PFSK-1 (cell line): Measurements from ENCODE around the gene SLC2A8.

ENCODE experiments used
- FOXP2 ChIP-seq: optimal IDR thresholded peaks from 2 replicates; pipeline ENCODE3; 2011; ENCODE audit warnings: borderline replicate concordance, control low read depth, inconsistent platforms; ENCODE audit not compliant: insufficient read depth; ENCODE audit errors: extremely low read length, extremely low read depth
- POLR2AphosphoS5 ChIP-seq: IDR thresholded peaks from 2 replicates; pipeline ENCODE4 v1.6.1; 2012; ENCODE audit warnings: low read depth, mild to moderate bottlenecking, control low read depth, low read length, moderate library complexity
- REST ChIP-seq, 2 experiments: IDR thresholded peaks; 2 replicates each; pipeline versions ENCODE4 v1.6.1 to v1.8.0; 2011 to 2012; ENCODE audit warnings: low read depth in 2 of 2, low read length in 2 of 2, control low read depth in 1 of 2, inconsistent platforms in 1 of 2, mild to moderate bottlenecking in 1 of 2, moderate library complexity in 1 of 2; ENCODE audit not compliant: insufficient read depth in 1 of 2
- SIN3A ChIP-seq: IDR thresholded peaks from 2 replicates; pipeline ENCODE4 v1.6.1; 2012; ENCODE audit warnings: mild to moderate bottlenecking, low read length, moderate library complexity, borderline replicate concordance; ENCODE audit not compliant: insufficient read depth
- TAF1 ChIP-seq: IDR thresholded peaks from 2 replicates; pipeline ENCODE4 v1.6.1; 2012; ENCODE audit warnings: low read length, control low read depth, borderline replicate concordance; ENCODE audit not compliant: insufficient read depth

SLC2A8 gene

GRCh38 chr9:127424676-127424999 lies 27.7 kb downstream of the SLC2A8 start:
- no peak for TF ChIP-seq FOXP2
- no peak for TF ChIP-seq SIN3A
- no peak for TF ChIP-seq POLR2AphosphoS5
- TF ChIP-seq TAF1: no peak
- TF ChIP-seq REST (IDR thresholded peaks at IDR 0.05; ENCODE audit: insufficient read depth in 1 of 2, low read depth in 2 of 2, low read length in 2 of 2): no peak

GRCh38 chr9:127426756-127427155 lies 29.8 kb downstream of the SLC2A8 start:
- TF ChIP-seq TAF1 (no peak), REST (IDR thresholded peaks at IDR 0.05; ENCODE audit: insufficient read depth in 1 of 2, low read depth in 2 of 2, low read length in 2 of 2) (no peak), POLR2AphosphoS5 (no peak), FOXP2 (no peak), SIN3A (no peak)

- TF ChIP-seq REST (IDR thresholded peaks at IDR 0.05; ENCODE audit: insufficient read depth in 1 of 2, low read depth in 2 of 2, low read length in 2 of 2) (no peak), FOXP2 (no peak), POLR2AphosphoS5 (no peak), SIN3A (no peak), TAF1 (no peak)
Measured at GRCh38 chr9:127428348-127428747, 31.4 kb downstream of the SLC2A8 start.

- TF ChIP-seq FOXP2: no peak
- no peak for TF ChIP-seq TAF1
- no peak for TF ChIP-seq POLR2AphosphoS5
- no peak for TF ChIP-seq REST (IDR thresholded peaks at IDR 0.05; ENCODE audit: insufficient read depth in 1 of 2, low read depth in 2 of 2, low read length in 2 of 2)
- TF ChIP-seq SIN3A: no peak
Measured at GRCh38 chr9:127430415-127430814, 33.4 kb downstream of the SLC2A8 start.

- TF ChIP-seq SIN3A (no peak), TAF1 (no peak), FOXP2 (no peak), POLR2AphosphoS5 (no peak), REST (IDR thresholded peaks at IDR 0.05; ENCODE audit: insufficient read depth in 1 of 2, low read depth in 2 of 2, low read length in 2 of 2) (no peak)
Measured at GRCh38 chr9:127437497-127438264, 40.7 kb downstream of the SLC2A8 start.
